Measurements from ENCODE around the gene CHCHD10.

GRCh38 chr22:23816156-23816976 is 48.6 kb upstream of the CHCHD10 start:
- no peak for TF ChIP-seq CTCF (conservative IDR thresholded peaks at IDR 0.05)
- TF ChIP-seq EZH2 (IDR thresholded peaks at IDR 0.05; ENCODE audit: low read depth) = no peak

Measured in PC-9 (cell line).